Measurements from ENCODE around the gene OR51D1.

OR51D1 gene

DNA sequence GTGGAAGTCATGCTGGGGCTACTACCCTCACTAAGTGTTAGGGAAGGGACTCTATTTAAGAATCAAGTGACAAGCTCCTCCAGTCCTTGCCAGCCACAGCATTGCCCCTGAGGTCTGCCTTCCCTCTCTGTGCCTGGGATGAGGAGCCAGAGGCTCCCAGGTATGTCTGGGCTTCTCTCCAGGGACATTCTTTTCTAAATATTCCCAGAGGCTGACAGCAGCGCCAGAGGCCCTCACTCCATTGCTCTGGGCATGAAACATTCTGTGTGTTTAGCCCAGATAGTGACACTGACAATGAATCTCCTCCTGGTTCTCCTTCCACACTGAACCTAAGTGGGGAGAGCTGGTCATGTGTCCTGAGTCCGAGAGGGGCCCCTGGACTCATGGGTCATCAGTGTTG is 8.7 kb downstream of the OR51D1 start:
- no peak for DNase-seq

DNA sequence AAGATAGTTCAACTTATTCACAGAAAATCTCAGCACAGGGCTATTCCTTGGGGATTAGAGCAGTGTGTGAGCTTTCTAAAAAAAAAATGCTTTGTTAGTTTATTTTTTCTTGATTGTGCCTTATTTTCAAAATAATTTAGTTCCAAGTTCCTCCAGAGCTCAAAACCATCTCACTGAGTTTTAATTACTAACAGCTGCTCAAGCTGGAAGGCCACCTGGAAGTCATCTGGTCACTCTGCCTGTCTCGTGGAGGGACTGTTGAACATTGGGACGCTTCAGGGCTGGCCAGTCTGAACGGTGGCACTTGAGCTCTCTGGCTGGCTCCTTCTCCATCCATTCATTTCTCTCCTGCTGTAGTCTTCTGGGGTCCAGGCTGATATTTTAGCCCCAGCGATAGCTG is 10.5 kb downstream of the OR51D1 start:
- no peak for DNase-seq

DNA sequence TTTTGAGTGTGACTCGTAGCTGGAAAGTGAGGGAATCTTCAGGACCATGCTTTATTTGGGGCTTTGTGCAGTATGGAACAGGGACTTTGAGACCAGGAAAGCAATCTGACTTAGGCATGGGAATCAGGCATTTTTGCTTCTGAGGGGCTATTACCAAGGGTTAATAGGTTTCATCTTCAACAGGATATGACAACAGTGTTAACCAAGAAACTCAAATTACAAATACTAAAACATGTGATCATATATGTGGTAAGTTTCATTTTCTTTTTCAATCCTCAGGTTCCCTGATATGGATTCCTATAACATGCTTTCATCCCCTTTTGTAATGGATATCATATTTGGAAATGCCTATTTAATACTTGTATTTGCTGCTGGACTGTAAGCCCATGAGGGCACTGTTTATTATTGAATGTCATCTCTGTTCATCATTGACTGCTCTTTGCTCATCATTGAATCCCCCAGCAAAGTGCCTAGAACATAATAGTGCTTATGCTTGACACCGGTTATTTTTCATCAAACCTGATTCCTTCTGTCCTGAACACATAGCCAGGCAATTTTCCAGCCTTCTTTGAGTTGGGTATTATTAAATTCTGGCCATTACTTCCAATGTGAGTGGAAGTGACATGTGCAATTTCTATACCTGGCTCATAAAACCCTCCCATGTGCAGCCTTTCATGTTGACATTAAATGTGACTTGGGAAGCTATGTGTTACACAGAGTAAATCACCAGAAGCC is 17.5 kb downstream of the OR51D1 start:
- DNase-seq = no peak

- DNase-seq = no peak
These were observed 21.6 kb downstream of the OR51D1 start for GRCh38 chr11:4658629-4659445.

DNA sequence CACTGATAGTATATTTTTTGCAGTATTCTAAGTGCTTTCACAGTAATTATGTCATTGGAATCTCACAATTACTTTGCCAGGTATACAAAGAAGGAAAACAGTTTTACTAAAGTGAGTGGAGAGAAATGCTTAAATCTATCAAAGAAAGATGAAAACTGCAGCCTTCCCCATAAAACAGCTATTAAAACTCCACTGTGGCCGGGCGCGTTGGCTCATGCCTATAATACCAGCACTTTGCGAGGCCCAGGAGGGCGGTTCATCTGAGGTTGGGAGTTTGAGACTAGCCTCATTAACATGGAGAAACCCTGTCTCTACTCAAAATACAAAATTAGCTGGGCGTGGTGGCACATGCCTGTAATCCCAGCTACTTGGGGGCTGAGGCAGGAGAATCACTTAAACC is 25.6 kb downstream of the OR51D1 start:
- no peak for DNase-seq

DNA sequence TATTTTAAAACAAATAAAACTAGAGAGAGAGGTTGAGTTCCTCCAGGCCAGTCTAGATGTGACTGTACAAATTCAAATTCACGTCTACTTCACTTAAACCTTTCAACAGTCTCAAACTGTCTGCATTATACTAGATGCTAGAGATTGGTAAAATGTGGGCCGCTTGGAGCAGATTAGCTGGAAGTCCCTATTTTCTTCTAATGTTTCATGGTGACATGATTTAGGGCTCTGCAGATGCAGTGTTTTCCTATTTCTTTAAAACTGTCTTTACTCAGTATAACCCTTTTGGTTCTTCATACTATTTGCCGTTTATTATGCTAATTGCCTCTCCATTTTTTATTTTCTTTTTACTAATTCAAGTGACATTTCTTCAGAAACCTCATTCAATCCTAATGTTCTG is 26.9 kb downstream of the OR51D1 start:
- no peak for DNase-seq

GRCh38 chr11:4664786-4665185 is 27.5 kb downstream of the OR51D1 start:
- DNase-seq = no peak

DNA sequence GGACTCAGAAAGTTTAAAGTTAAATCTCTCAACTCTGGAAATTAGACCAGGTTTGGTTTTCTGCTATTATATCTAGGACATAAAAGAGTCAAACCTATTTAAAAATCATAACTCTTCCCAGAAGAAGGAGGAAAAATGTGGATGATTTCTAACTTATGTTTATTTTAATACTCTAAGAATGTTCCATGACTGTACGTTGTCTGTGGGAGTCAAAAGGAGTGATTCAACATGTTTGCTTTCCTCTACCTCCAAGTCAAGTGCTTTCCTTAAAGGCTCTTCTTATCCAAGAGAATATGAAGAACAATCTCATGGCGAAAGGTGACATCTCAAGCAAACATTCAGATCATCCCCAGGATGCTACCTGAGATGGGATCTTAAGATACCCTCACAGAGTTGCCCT is 28.1 kb downstream of the OR51D1 start:
- DNase-seq = no peak

DNA sequence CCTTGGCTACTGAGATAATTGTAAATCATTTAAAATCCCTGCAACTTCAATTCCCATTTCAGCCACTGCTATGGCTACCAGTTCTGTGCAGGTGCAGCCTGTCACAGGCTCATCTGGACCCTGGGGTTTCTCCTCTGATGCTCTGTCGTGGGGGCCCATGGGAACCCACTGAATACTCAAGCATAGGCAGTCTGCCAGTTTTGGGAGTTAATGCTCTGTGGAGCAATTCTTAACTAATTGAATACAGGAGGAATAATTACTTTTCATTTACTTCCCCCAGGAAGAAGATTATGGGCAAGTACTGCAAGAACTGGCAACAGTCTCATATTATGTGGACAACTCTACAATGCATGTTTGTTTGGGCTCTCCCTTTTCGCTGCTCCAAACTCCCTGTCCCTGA is 34.5 kb downstream of the OR51D1 start:
- no peak for DNase-seq

DNA sequence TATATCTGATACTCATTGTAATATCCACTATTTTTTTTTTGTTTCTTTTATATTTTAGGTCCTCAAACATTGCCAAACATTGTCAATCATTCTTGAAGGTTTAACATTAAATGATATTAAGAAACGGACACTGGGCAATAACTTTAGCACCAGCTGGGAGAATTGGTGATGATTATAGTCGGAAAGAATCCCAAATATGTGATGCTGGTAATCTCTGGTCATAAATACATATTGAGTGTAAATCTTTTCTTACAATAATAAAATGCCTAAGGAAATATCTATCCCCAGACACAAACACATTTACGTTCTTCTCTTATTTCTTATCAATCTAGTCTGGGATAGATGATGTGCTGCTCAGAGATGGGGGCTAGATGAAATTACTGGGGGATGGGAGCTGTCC is 35.2 kb downstream of the OR51D1 start:
- DNase-seq = no peak

DNA sequence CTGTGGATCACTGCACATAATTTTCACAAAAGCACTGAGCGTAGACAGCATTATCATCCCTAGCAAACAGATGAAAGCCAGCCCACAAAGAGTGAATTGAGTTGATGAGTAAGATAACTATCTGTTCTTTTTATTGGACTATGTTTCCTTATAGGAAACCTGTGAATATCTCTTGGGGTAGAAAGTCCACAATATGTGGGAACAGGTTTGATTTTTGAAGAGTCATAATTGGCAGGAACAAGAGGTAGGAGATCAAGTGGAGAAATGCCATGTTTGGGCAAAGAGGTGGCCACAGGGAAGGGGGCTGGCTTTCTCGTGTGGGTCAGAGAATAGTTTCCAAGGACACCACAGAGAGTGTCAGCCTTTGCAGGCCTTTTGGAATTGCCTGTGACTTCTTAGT is 36.5 kb downstream of the OR51D1 start:
- DNase-seq = no peak

GRCh38 chr11:4677948-4678347 is 40.7 kb downstream of the OR51D1 start:
- no peak for DNase-seq

- no peak for DNase-seq
These were observed 43.1 kb downstream of the OR51D1 start for GRCh38 chr11:4680341-4680740.

GRCh38 chr11:4682623-4683419 is 45.5 kb downstream of the OR51D1 start:
- no peak for DNase-seq

GRCh38 chr11:4684631-4685285 is 47.5 kb downstream of the OR51D1 start:
- no peak for DNase-seq
